Hepatocyte (in vitro differentiated cells): Measurements from ENCODE around the gene ABCA12.

Experiments used
- EZH2 ChIP-seq: fragments of 200-600 bp; sonication (generic); IDR thresholded peaks from 2 replicates; pipeline ENCODE4 v1.6.1; 2016; ENCODE audit warnings: antibody characterized with exemption, mild to moderate bottlenecking, borderline replicate concordance
- EZH2phosphoT487 ChIP-seq: fragments of 200-600 bp; sonication (generic); IDR thresholded peaks from one replicate; pipeline ENCODE4 v1.6.1; 2018; ENCODE audit warnings: antibody characterized with exemption, mild to moderate bottlenecking, low read depth, moderate library complexity; ENCODE audit not compliant: unreplicated experiment, severe bottlenecking
- TF ChIP-seq, protein P1 (sequence below): fragments of 200-600 bp; sonication (generic); IDR thresholded peaks from 2 replicates; pipeline ENCODE4 v1.5.1; 2016; ENCODE audit warnings: antibody characterized with exemption, mild to moderate bottlenecking; ENCODE audit not compliant: poor library complexity

DNA sequence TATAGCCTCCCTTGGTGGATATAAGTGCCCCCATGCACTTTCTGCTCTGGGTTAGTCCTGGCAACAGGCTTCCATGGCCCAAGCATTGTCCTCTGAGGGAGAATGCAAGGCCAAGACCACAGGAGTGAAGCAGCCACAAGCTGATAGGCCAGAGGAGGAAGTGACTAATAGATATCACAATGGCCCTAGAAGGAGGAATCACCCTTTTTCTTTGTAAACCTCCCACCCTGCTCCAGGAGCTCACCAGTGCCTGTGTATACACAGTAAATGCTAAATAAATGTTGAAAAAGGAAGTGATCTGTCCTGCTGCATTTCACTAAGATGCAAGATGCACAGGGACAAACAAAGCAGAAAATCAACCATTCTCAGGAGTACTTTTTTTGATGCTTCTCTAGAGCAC is 49.7 kb upstream of the ABCA12 start:
- TF ChIP-seq, protein P1, sequence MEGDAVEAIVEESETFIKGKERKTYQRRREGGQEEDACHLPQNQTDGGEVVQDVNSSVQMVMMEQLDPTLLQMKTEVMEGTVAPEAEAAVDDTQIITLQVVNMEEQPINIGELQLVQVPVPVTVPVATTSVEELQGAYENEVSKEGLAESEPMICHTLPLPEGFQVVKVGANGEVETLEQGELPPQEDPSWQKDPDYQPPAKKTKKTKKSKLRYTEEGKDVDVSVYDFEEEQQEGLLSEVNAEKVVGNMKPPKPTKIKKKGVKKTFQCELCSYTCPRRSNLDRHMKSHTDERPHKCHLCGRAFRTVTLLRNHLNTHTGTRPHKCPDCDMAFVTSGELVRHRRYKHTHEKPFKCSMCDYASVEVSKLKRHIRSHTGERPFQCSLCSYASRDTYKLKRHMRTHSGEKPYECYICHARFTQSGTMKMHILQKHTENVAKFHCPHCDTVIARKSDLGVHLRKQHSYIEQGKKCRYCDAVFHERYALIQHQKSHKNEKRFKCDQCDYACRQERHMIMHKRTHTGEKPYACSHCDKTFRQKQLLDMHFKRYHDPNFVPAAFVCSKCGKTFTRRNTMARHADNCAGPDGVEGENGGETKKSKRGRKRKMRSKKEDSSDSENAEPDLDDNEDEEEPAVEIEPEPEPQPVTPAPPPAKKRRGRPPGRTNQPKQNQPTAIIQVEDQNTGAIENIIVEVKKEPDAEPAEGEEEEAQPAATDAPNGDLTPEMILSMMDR = no peak
- TF ChIP-seq EZH2 (no peak), EZH2phosphoT487 (no peak)
